IMR-90 (cell line): ENCODE measurements around the gene BTBD6. TPM values are rescaled to one million over a fixed set of nuclear protein-coding genes. Genes with fewer than 3 reads are reported as not detected.
A peak's percentile ranks its signal among the peaks of the same experiment; 100 is the strongest.

Experiments used
- RAD21 ChIP-seq: IDR thresholded peaks from 2 replicates; pipeline ENCODE4 v1.6.1; 2012; ENCODE audit warnings: low read length, improper control_type of control experiment
- SMC3 ChIP-seq: fragments of 150-350 bp; IDR thresholded peaks from 2 replicates; pipeline ENCODE4 v1.6.1; 2016; ENCODE audit warnings: low read depth, mild to moderate bottlenecking, antibody characterized with exemption, low read length, moderate library complexity
- polyA plus RNA-seq, 3 experiments: library from polyadenylated mRNA; depleted of rRNA; stranded (reverse); fragments of >200 nt; gene quantifications; 2 replicates each; pipeline ENCODE4 v1.2.3, GENCODE V29; 2012; ENCODE audit warnings: low replicate concordance in 1 of 3
- total RNA-seq: library from RNA; depleted of rRNA; stranded (reverse); fragments of >200 nt; gene quantifications from 2 replicates; pipeline ENCODE4 v1.2.3, GENCODE V29; 2012
- TF ChIP-seq, protein P1 (sequence below): conservative IDR thresholded peaks from 2 replicates; pipeline ENCODE4 v1.5.1; 2012; ENCODE audit warnings: mild to moderate bottlenecking, low read depth, low read length, improper control_type of control experiment

BTBD6 gene
- total and polyA plus RNA-seq, 2 of the 4 experiments (the other 2 are of a cell fraction), result 33.9 to 43.9 TPM

DNA sequence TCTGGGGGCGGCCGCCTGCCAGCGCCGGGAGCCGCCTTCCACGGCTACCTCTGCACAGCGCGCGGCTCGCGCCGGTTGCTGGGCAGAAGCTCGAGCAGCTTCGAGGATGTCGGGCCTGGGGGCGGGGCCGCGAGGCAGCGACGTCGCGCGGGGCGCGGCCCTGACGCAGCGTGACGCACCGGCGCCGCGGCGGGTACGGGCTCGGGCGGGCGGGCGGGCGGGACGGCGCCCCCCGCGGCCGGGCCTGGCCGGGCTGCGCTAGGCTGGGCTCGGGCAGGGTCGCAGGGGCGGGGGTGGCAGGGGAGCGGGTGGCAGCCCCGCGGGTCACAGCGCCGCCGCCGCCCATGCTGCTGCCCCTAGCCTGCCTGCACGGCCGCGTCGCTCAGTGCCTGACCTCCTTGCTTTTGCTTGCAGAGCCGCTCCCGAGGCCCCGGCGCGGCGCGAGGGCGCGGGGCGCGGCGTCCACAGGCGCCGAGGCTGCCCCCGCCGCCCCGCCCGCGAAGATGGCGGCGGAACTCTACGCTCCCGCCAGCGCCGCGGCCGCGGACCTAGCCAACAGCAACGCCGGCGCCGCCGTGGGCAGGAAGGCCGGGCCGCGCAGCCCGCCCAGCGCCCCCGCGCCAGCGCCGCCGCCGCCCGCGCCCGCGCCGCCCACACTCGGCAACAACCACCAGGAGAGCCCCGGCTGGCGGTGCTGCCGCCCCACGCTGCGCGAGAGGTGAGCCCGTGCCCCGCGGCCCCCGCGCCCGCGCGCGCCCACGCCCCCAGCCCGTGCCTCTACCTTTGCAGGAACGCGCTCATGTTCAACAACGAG lies at the start of gene BTBD6 (continued):
- TF ChIP-seq RAD21 (no peak), SMC3 (no peak)
- TF ChIP-seq, protein P1, sequence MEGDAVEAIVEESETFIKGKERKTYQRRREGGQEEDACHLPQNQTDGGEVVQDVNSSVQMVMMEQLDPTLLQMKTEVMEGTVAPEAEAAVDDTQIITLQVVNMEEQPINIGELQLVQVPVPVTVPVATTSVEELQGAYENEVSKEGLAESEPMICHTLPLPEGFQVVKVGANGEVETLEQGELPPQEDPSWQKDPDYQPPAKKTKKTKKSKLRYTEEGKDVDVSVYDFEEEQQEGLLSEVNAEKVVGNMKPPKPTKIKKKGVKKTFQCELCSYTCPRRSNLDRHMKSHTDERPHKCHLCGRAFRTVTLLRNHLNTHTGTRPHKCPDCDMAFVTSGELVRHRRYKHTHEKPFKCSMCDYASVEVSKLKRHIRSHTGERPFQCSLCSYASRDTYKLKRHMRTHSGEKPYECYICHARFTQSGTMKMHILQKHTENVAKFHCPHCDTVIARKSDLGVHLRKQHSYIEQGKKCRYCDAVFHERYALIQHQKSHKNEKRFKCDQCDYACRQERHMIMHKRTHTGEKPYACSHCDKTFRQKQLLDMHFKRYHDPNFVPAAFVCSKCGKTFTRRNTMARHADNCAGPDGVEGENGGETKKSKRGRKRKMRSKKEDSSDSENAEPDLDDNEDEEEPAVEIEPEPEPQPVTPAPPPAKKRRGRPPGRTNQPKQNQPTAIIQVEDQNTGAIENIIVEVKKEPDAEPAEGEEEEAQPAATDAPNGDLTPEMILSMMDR, result 0 out of 2 replicates have a peak, but pooled peaks have one; percentile 10
